GM18499 (cell line): ENCODE measurements around the gene NPLOC4.

Experiments
- ATAC-seq: cut with Tn5 transposase; IDR thresholded peaks from one replicate; pipeline ENCODE4 v1.9.1; 2021; ENCODE audit warnings: moderate number of reproducible peaks; ENCODE audit not compliant: insufficient read depth, unreplicated experiment

The NPLOC4 gene

GRCh38 chr17:81665205-81666091 is 28.5 kb upstream of the NPLOC4 start:
- no peak for ATAC-seq

GRCh38 chr17:81664051-81664470 is 27.1 kb upstream of the NPLOC4 start:
- ATAC-seq: no peak

- no peak for ATAC-seq
These were observed 25.1 kb upstream of the NPLOC4 start for GRCh38 chr17:81662002-81662401.

GRCh38 chr17:81660441-81660840 is 23.5 kb upstream of the NPLOC4 start:
- ATAC-seq: no peak

- ATAC-seq: no peak
These were observed 22.1 kb upstream of the NPLOC4 start for GRCh38 chr17:81659038-81659437.

GRCh38 chr17:81656835-81657234 is 19.9 kb upstream of the NPLOC4 start:
- no peak for ATAC-seq

GRCh38 chr17:81656118-81656743 is 19.3 kb upstream of the NPLOC4 start, which contains the start of gene PDE6G:
PDE6G (minus strand) TSS chr17:81656542; CDS start chr17:81653305, 3,237 bp downstream.
- no peak for ATAC-seq

GRCh38 chr17:81655378-81656117 is 18.6 kb upstream of the NPLOC4 start:
- ATAC-seq: no peak

- ATAC-seq: no peak
These were observed 16.2 kb upstream of the NPLOC4 start for GRCh38 chr17:81652906-81653771.

GRCh38 chr17:81651692-81652091 is 14.8 kb upstream of the NPLOC4 start:
- no peak for ATAC-seq

GRCh38 chr17:81650951-81651350 is 14.0 kb upstream of the NPLOC4 start:
- no peak for ATAC-seq

GRCh38 chr17:81648707-81649085 is 11.8 kb upstream of the NPLOC4 start:
- no peak for ATAC-seq

- no peak for ATAC-seq
These were observed 11.2 kb upstream of the NPLOC4 start for GRCh38 chr17:81648013-81648706.

- no peak for ATAC-seq
These were observed 10.7 kb upstream of the NPLOC4 start for GRCh38 chr17:81647640-81648012.

- no peak for ATAC-seq
These were observed 10.1 kb upstream of the NPLOC4 start for GRCh38 chr17:81646869-81647600.

- ATAC-seq: no peak
These were observed 8.4 kb upstream of the NPLOC4 start for GRCh38 chr17:81644976-81645952.

GRCh38 chr17:81644496-81644895 is 7.6 kb upstream of the NPLOC4 start:
- no peak for ATAC-seq
